DND-41 (cell line): Measurements from ENCODE around the gene F3.

Source experiments
- ATAC-seq: fragments of 200-7000 bp; cut with Tn5 transposase; 3 replicates; pipeline ENCODE4 v1.9.1; 2021; ENCODE audit warnings: low read depth; ENCODE audit not compliant: insufficient read depth
- DNase-seq: peaks from one replicate; pipeline ENCODE4 v3.0.0-alpha.2; 2020
- H2AFZ ChIP-seq: 2 replicates; pipeline ENCODE4 v1.6.0; 2012; ENCODE audit warnings: low read depth, low read length
- H3K27ac ChIP-seq: 2 replicates; pipeline ENCODE4 v1.5.1; 2012; ENCODE audit warnings: low read length, inconsistent platforms
- H3K27me3 ChIP-seq: fragments of 200-600 bp; sonication (generic); 2 replicates; pipeline ENCODE4 v1.6.0; 2012; ENCODE audit warnings: low read length, mild to moderate bottlenecking, inconsistent platforms; ENCODE audit not compliant: insufficient read depth, poor library complexity
- H3K36me3 ChIP-seq: 2 replicates; pipeline ENCODE4 v1.5.1; 2012; ENCODE audit warnings: low read length, inconsistent platforms; ENCODE audit not compliant: insufficient read depth
- H3K4me1 ChIP-seq: 2 replicates; pipeline ENCODE4 v1.5.1; 2012; ENCODE audit warnings: mild to moderate bottlenecking, low read length; ENCODE audit not compliant: insufficient read depth
- H3K4me2 ChIP-seq: 2 replicates; pipeline ENCODE4 v1.6.0; 2012; ENCODE audit warnings: mild to moderate bottlenecking, moderate library complexity, low read length, inconsistent platforms; ENCODE audit not compliant: insufficient read depth
- H3K4me3 ChIP-seq, 2 experiments: fragments of 200-600 bp in 1 of 2; shearing (Covaris generic) in 1 of 2; 2 replicates each; pipeline ENCODE4 v1.5.1; 2012 to 2016; ENCODE audit warnings: inconsistent platforms in 2 of 2, low read length in 2 of 2, mild to moderate bottlenecking in 2 of 2, low read depth in 1 of 2, moderate library complexity in 1 of 2
- H3K79me2 ChIP-seq: 2 replicates; pipeline ENCODE4 v1.6.0; 2012; ENCODE audit warnings: low read length, inconsistent platforms; ENCODE audit not compliant: insufficient read depth
- H3K9ac ChIP-seq: 2 replicates; pipeline ENCODE4 v1.6.0; 2012; ENCODE audit warnings: low read depth, mild to moderate bottlenecking, inconsistent platforms, low read length, moderate library complexity
- H3K9me3 ChIP-seq: 2 replicates; pipeline ENCODE4 v1.5.1; 2012; ENCODE audit warnings: low read length, moderate library complexity, mild to moderate bottlenecking, inconsistent platforms; ENCODE audit not compliant: insufficient read depth, severe bottlenecking
- H4K20me1 ChIP-seq: 2 replicates; pipeline ENCODE4 v1.6.0; 2012; ENCODE audit warnings: low read length; ENCODE audit not compliant: insufficient read depth
- EZH2 ChIP-seq: IDR thresholded peaks from 3 replicates; pipeline ENCODE4 v1.6.1; 2012; ENCODE audit warnings: borderline replicate concordance, low read depth, mild to moderate bottlenecking, moderate library complexity, low read length, inconsistent platforms; ENCODE audit not compliant: severe bottlenecking
- TF ChIP-seq, protein P1 (sequence below): IDR thresholded peaks from 2 replicates; pipeline ENCODE4 v1.5.1; 2012; ENCODE audit warnings: borderline replicate concordance, low read length, moderate library complexity, mild to moderate bottlenecking; ENCODE audit not compliant: poor library complexity, severe bottlenecking; ENCODE audit errors: extremely low read depth

The F3 gene

DNA sequence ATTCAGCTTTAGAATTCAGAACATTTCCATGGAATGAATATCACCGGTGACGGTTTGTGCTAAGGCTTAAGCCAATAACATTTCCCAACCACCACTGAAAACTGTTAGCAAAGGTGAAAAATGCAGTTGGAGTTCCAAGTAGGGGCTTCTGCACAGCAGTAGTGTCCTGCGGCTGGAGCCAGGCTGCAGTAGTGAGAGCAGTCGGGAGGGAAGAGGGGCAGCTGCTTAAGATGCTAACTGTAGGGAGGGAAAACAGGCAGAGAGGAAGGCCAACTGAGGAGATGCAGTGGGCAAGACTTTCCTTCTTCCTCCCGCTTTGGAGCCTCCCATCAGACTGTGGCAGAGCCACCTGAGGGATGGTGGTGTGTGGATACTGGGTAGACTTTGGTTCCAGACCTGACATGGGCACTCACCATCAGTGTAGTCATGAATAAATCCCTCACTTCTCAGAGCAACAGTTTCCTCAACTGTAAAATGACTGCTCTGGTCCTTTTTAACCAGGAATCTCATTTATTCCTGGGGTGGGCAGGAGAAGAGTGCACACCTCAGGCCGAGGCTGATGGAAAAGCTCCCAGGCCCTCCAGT, 3.2 kb downstream of the F3 start:
- no peak overlapping the region for H3K27ac ChIP-seq
- no peaks in the 10 kb centered on the region; the same call in 1 of the 2 replicates for H3K36me3 ChIP-seq
- no peaks in the 10 kb centered on the region for H3K79me2 ChIP-seq
- TF ChIP-seq, protein P1, sequence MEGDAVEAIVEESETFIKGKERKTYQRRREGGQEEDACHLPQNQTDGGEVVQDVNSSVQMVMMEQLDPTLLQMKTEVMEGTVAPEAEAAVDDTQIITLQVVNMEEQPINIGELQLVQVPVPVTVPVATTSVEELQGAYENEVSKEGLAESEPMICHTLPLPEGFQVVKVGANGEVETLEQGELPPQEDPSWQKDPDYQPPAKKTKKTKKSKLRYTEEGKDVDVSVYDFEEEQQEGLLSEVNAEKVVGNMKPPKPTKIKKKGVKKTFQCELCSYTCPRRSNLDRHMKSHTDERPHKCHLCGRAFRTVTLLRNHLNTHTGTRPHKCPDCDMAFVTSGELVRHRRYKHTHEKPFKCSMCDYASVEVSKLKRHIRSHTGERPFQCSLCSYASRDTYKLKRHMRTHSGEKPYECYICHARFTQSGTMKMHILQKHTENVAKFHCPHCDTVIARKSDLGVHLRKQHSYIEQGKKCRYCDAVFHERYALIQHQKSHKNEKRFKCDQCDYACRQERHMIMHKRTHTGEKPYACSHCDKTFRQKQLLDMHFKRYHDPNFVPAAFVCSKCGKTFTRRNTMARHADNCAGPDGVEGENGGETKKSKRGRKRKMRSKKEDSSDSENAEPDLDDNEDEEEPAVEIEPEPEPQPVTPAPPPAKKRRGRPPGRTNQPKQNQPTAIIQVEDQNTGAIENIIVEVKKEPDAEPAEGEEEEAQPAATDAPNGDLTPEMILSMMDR: no peak
- no peak for TF ChIP-seq EZH2
- H3K9me3 ChIP-seq: no peaks in the 10 kb centered on the region
- no peaks in the 10 kb centered on the region for H4K20me1 ChIP-seq
- H3K27me3 ChIP-seq: no peaks in the 10 kb centered on the region
- H2AFZ ChIP-seq: no peak overlapping the region
- no peak for DNase-seq
- no peak overlapping the region for H3K4me2 ChIP-seq
- ATAC-seq: no peak
- no peak overlapping the region for H3K4me3 ChIP-seq
- H3K4me1 ChIP-seq: peaks cover 40% of the 10 kb centered on the region
- H3K9ac ChIP-seq: no peak overlapping the region

DNA sequence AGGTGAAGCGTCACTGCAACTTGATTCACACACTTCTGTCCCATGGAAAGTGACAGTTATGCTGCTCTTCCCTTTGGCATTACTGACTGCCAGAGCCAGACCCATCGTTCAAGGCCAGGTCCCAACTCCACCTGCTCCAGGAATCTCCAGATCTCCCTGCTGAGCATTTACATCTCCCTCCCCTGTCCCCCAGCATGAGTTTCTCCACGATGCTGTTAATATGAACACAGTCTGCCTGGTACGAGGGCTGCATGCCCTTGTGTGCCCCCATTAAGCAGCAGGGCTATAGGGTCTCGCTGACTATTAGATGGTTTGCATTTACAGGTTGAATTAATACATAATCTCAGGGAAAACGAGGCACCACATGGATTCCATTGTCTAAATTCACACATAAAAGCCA, 4.3 kb downstream of the F3 start:
- no peak overlapping the region for H3K4me2 ChIP-seq
- H3K79me2 ChIP-seq: no peaks in the 10 kb centered on the region
- H2AFZ ChIP-seq: no peak overlapping the region
- no peaks in the 10 kb centered on the region for H3K27me3 ChIP-seq
- H3K9me3 ChIP-seq: no peaks in the 10 kb centered on the region
- no peak for DNase-seq
- no peak overlapping the region for H3K27ac ChIP-seq
- no peak for ATAC-seq
- no peak for TF ChIP-seq EZH2
- TF ChIP-seq, protein P1: no peak
- no peaks in the 10 kb centered on the region for H4K20me1 ChIP-seq
- H3K36me3 ChIP-seq: no peaks in the 10 kb centered on the region; the same call in 1 of the 2 replicates
- H3K4me1 ChIP-seq: peaks cover 29% of the 10 kb centered on the region
- H3K4me3 ChIP-seq: no peak overlapping the region
- H3K9ac ChIP-seq: no peak overlapping the region

- TF ChIP-seq EZH2: no peak
- TF ChIP-seq, protein P1: no peak
- Histone ChIP-seq H3K4me2 (no peak overlapping the region), H3K79me2 (no peaks in the 10 kb centered on the region), H3K36me3 (peaks cover 4% of the 10 kb centered on the region), H3K4me3 (no peak overlapping the region), H3K27me3 (no peaks in the 10 kb centered on the region), H3K9ac (no peak overlapping the region), H4K20me1 (no peaks in the 10 kb centered on the region), H3K27ac (no peak overlapping the region), H3K4me1 (peaks cover 18% of the 10 kb centered on the region), H2AFZ (no peak overlapping the region), H3K9me3 (no peaks in the 10 kb centered on the region)
- ATAC-seq (no peak), DNase-seq (no peak)
Measured at GRCh38 chr1:94535879-94536278, 5.7 kb downstream of the F3 start.

GRCh38 chr1:94535095-94535494, 6.5 kb downstream of the F3 start:
- TF ChIP-seq EZH2: no peak
- TF ChIP-seq, protein P1: no peak
- H3K27me3 ChIP-seq: no peaks in the 10 kb centered on the region
- DNase-seq: no peak
- peaks cover 6% of the 10 kb centered on the region for H3K36me3 ChIP-seq
- no peak for ATAC-seq
- H3K27ac ChIP-seq: no peak overlapping the region
- no peak overlapping the region for H2AFZ ChIP-seq
- H3K4me2 ChIP-seq: no peak overlapping the region
- no peaks in the 10 kb centered on the region for H4K20me1 ChIP-seq
- no peak overlapping the region for H3K9ac ChIP-seq
- H3K9me3 ChIP-seq: no peaks in the 10 kb centered on the region
- no peak overlapping the region for H3K4me3 ChIP-seq
- peaks cover 10% of the 10 kb centered on the region; the same call in 1 of the 2 replicates for H3K4me1 ChIP-seq
- H3K79me2 ChIP-seq: no peaks in the 10 kb centered on the region
